Endometrial microvascular endothelial cells (primary cell): Measurements from ENCODE around the gene NTM. TPM values are rescaled to one million over a fixed set of nuclear protein-coding genes. Genes with fewer than 3 reads are reported as not detected.

Source experiments
- in situ Hi-C: cut with HindIII; loops from 2 replicates; pipeline ENCODE4 v1.10.0; 2017; ENCODE audit warnings: low sequenced_read_pairs, low pct_unique_long_range_greater_than_20kb; ENCODE audit errors: inconsistent ontology term
- total RNA-seq: library from RNA; depleted of rRNA; stranded (reverse); fragments of >200 nt; gene quantifications from one replicate; pipeline ENCODE4 v1.2.3, GENCODE V29; 2015; ENCODE audit errors: inconsistent ontology term

The NTM gene
- total RNA-seq, 1 donor from 2014 or later: 4.3 TPM

DNA sequence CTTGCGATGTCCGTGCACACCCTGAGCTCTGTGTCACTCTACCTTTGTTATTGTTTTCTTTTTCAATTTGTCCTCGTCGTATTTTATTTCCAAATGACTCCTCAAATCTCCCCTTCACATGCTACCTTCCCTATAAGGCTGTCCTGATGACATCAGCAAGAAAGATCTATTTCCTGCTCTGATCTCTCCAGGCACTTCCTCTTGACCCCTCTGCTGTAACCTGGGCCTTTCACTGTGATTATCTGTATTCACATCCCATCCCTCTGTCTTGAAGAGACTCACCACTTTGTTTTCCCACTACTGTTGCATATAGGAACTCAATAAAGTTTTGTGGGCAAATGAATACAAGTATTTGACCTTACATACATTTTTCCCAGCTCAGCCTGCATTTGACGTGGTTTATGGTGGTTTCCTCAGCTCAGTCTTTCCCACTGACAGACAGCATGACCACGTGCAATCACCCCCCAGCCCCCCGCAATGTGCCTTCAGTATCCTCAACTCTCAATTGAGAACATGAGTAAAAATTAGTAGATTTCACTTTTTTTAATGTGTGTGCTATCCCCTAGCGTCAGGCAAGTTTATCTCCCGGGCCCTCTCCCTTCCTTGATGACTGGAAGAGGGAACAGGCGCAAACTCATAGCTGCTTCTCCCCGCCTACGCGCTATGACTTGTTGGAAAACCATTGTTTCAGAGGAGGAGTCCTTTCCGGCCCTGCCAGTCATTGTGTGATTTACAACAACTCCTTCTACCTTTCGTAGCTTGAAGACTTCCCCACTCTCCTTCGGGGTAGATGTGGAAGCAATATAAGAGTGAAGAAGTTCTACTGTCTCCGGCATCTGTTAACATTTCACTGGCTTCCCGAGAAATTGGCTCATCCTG lies 498.5 kb downstream of the NTM start:
- in situ Hi-C loops: loop anchor here (25.0 kb wide), 2 partner anchors 107 to 243 kb away; no protein-coding TSS in a partner anchor

DNA sequence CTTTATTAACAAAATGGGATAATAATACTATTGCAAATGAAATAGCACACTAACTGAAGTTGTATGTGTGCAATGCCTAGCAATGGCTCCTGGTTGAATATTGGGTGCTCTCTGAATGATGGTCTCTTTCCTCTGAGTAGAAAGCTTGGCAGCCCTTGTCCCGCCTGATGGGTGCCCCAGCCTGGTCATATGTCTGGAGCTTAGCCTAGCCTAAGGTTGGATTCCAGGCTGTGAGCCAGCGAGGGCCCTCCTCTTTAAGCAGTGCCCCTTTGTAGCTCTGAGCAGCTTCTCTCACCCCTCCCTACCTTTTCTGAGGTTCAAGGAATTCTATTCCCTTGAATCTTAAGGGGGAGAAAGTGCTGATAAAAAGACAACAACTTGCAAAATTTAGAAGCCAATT lies 499.9 kb downstream of the NTM start:
- in situ Hi-C loops: loop anchor here (25.0 kb wide), 2 partner anchors 108 to 242 kb away; no protein-coding TSS in a partner anchor

DNA sequence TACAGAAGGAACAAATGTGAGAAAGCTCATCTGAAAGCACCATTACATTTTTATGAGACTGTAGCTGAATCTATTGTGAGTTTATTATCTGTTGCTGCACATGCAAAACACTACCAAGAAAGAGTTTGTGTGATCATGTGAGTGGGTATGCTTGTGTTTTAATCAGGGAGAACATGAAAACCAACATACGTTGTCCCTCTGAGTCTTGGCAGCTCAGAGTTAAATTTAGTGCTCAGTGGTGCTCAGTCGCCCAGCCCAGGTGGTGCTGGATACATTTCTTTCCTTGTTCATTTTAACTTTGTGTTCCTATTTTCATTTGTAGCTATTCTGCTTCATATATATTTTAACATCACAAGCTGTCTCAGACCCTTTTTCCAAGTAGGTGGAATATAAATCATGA lies 500.6 kb downstream of the NTM start:
- in situ Hi-C loops: loop anchor here (25.0 kb wide), 2 partner anchors 109 to 241 kb away; no protein-coding TSS in a partner anchor

DNA sequence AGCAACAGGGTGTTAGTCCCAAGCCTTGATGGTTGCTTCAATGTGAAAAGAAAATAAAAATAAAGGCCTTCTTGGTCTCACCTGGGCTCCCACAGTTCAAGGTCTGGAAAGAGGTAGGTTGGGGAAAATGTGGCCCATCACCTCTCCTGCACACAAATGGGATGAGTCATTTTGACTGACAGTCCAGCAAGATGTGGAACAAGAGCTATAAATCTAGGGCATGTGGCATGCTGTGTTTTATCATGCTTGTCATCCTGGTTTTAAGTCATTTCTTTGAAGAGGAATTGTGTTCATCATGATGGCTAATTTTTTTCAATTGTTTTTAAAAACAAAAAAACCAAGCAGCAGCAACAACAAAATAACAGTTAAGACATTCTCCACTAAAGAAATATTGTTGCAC lies 503.7 kb downstream of the NTM start:
- in situ Hi-C loops: loop anchor here (25.0 kb wide), 2 partner anchors 112 to 238 kb away; no protein-coding TSS in a partner anchor

DNA sequence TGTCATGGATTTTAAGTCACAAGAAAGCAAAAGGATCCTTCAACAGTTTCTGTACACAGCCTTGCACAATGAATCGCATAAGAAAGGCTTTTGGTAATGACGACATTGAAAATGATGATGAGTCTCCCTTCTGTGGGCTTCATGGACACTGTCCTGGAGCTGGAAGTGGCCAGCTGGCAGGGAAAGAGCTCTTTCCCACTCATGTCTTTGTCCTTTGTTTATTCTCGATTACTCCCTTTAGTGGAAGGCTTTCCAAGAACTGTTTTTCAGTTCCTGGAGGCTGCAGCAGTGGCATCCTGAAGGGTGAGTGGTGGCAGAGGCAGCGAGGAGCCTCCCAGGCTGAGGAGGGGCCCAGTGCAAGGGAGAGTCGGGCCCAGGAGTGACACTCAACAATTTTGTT lies 505.2 kb downstream of the NTM start:
- in situ Hi-C loops: no loop called here

DNA sequence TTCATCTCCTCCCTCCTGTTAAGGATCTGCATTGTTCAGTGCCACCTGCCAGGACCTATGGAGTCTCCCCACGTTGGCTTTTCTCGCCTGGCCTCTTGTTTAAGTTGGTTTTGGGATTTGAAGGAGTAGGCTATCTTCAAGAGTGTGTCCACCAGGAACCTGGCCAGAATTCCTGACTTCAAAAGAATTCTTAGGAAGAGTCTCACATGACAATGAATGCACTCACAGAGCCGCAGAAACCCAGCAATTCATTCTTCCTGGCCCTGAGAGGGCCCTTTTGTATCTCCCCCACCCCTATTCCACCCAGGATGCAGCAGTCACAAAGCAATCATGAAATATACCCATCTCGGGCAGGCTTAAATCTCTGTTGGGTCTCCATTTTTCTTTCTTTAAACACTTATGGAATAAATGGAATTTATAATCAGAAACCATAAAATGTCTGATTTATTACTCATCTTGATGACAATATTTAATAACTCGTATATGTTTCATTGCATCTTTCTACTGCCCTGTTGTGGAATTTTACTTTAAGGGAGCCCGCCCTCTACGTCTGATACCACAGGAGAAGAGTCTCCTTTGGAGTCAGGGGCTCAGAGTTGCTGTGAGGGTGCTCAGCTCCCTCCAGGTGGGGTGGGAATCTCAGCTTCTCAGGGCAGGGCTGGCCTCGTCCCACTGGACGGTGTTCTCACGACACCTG lies 507.0 kb downstream of the NTM start:
- in situ Hi-C loops: no loop called here

DNA sequence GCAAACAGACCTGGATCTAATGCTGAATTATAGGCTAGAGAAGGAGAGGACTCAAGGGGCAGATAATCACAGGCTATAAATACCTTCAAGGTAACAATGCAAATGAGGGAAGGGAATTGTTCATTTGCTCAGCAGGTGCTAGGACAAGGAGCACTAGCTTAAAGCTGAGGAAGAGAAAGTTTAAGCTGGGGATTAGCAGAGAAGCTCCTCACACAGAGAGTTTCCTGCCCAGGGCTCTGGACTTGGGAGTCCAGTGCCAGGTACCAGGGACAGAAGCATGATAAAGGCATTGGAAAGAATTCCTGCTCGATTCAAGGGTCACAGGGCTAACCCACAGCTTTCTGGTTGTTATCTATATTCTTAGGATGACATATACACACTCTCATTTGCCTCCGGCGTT lies 509.9 kb downstream of the NTM start:
- in situ Hi-C loops: no loop called here

DNA sequence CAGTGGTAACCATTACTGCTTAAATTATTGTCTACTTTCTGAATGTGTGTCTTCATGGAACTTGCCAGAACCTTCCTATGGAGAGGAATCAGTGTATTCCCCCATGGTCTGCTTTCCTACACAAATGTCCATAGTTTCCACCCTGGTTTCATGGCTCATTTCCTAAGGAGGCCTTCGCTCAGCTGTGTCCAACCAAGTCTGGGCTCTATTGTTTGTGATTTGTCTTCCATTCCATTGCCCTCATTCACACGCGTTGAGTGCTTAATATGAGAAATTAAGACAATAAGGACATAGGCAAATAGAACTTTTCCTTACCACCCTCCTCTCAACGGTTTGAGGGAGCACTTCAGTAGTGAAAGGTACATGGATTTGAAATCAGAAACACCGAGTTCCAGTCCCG lies 510.6 kb downstream of the NTM start:
- in situ Hi-C loops: no loop called here

DNA sequence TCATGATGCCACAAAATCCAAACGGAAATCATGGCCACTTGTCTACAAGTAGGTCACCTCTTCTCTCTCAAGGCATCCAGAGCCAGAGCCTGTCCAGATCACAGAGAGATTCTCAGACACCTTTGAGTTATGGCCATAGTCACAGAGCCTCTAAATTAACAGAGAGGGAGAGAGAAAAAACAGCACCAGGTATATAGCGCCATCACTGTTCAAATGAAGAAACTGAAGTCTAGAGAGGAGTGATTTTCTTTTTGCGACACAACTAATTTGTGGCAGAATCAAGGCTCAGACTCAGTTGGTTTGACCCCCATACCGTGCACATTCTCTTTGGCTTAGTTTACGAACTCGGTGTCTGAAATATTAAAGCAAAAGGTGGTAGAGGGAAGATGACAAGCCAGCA lies 512.9 kb downstream of the NTM start:
- in situ Hi-C loops: no loop called here

DNA sequence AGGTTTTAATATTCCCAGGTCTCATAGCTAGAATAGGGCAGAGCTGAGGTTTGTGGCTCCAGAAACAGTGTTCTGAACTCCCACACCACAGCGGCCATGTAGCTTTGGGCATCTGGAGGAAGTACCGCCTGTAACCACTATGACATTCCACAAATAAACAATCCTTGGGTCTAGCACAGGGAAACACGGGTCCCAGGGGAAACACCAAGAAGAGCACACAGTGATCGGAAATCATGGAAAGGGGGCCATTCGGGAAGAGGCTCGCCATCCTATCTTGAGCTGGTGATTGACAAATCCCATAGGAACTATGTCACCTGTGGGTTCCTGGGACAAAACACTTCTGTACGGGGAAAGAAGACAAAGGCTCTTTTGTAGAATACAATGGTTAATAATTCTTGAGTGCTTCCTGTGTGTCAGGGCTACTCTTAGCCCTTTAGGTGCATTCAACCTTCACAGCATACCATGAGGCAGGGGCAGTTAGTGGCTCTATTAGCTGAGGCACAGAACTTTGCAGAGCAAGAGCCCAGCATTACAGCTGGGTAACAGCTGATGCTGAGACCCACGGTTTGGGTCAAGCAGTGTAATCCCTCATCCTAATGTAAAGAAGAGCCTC lies 514.2 kb downstream of the NTM start:
- in situ Hi-C loops: no loop called here

DNA sequence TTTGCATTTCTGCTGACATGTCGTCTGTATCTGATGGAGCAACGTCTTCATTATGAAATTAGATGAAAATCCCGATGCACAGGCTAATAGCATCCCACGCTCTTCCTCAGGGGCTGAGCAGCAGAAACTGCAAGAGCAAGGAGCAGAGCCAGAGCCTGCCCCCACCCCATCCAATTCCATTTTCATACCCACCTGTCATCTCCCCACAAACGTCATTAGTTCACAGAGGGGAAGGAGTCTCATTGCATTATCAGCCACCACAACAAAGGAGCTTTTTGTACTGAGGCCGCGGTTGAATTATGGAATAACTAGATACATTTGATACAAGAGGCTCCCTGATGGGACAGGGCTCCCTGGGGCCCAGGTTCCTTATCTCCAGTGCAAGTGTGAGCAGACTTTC lies 515.0 kb downstream of the NTM start:
- in situ Hi-C loops: no loop called here

DNA sequence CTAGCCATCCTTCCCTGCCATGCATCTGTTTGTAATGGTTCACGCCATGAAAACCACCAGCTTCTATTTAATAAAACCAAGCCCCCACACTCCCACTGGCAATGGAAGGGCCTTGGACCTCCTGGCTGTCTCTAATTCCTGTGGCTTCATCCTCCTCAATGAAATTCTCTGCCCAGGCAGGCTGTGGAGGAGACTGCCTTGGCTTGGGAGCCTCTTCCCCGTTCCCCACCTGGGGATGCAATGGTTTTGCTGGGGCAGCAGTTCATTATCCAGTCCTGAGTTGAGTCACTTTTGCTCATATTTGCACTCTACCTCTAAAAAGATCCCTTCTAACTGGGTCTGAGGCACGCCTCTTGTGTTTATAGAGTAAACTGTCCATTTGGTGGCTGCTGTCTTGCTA lies 515.8 kb downstream of the NTM start:
- in situ Hi-C loops: no loop called here

DNA sequence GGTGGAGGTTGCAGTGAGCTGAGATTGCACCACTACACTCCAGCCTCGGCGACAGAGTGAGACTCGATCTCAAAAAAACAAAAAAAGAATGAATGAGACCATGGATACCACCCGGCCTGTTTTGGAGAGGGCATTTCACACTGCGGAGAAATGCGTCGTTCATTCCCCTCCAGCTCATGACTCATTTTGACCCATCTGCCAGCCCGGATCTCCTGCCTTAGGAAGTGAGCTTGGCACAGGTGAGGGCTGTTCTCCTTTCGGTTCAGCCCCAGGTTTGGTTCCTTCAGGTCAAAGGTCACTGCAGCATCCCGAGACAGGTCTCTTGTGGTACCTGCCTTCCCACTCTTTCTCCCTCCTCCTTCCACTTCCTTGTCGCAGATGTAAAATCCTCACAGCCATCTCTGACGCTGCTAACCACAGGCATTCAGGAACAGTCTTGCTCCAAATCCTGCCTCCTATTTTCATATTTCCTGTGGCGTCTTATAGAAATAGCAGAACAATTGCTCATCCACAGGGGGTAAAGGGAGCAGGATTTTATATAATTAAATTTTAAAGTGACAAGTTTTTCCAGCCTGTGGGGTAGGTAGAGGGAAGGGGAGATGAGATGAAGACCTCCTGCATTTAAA lies 517.9 kb downstream of the NTM start:
- in situ Hi-C loops: no loop called here

DNA sequence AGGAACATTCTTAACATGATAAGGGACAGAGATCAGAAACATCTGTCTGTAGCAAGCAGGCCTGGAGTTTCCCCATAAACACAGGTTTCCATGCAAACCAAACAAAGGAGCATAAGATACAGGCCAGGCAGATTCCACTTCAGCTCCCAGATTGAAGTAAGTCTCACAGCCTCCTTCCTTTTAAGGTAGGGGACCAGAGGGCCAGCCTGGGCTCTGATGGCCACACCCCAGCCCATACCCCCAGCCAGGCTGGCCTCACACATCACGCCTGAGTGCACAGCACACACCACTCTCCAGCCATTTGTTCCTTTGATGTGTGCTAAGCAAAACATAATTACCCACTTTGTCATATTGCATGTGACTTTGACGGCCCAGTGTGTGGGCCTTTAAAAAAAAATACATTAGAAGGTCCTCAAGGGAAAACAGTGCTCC lies 518.7 kb downstream of the NTM start:
- in situ Hi-C loops: no loop called here

DNA sequence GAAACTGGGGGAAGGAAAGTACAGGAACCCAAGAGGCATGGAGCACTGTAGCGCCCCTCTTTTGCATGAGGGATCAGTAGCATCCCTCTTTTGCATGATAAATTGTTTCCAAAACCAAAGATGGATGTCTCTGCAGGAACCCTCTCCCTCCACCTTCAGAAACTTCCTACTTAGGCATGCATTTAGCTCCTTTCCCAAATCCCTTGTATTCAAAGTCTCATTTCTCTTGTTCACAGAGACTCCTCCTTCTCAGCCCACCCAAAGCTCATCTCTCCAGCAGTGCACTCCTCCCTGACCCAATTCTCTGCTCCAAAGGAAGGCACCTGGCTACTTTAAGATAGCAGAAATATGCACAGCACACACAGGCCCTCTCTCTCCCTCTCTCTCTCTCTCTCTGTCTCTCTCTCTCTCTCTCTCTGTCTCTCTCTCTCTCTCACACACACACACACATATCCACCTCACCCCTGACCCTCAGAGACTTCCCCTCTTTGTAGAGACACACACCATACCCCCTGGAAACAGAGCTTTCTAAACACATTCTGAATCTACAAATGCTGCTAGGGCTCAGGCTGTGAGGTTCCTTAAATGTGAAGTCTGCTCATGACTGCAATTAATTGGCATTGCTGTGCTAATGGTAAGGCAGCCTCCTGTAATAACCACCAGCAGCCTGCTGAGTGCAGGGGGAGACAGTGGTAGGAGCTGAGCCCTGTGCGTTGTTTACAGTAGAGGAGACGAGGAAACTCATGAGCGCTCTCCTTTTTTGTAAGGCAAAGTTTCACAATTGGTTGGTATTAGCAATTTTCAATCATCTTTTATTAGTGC lies 519.6 kb downstream of the NTM start:
- in situ Hi-C loops: no loop called here

DNA sequence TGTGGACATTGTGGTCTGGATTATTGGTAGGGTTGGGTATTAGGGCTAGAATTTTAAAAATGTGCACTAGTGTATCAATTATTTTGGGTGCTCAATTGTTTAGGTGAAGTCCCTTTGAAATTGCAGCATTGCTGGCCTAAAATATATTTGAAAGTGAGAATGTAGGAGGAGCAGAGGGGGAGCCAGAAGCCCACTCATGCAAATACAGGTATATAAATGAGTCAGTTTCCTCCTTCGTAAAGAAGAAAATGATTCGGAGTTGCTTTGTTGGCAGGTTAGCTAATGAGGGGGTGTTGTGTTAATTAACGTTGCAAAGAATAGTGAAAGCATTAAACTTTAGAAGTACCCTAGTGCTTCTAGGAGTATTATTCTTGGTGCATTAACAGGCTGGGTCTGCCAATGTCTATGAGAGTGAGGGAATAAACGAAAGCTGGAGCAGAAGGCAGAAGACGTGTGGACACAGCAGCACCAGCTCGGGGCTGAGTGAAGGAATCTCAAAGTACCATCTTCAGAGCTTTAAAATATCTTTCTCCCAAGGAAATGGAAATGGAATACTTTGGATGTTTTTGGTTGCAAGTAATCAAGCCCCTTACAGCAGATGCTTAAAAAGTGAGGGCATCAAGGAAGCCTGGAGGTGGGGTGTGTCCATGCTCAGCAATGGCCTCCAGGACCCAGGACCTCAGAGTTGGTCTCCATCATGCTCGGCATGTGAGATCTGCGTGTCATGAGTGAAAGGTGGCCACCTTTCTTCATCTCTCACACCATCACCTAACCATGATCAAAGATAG lies 522.9 kb downstream of the NTM start:
- in situ Hi-C loops: no loop called here

DNA sequence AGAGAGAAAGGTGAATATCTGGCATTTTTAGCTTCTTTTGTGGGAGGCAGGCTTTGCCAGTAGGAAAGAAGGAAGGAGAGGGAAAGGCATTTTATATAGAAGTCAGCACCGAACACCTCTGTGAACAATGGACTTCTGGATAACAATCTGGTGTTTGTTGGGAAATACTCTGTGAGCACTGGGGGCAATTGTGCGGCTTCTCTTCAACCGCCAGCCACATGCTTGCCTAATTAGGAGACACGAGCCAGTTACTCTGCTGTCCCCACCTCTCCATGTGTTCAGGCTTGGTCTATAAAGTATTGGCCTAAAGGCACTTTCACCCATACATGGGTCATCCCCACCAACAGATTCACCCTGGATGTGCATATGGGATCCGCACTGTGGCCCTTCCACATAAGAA lies 523.6 kb downstream of the NTM start:
- in situ Hi-C loops: no loop called here
